Erythroblast (primary cell): Measurements from ENCODE around the gene HOXA2.

ENCODE experiments used
- DNase-seq, 2 experiments: peaks; one replicate each; lab custom pipeline; 2025; lab: John Stamatoyannopoulos, UW
- GATA1 ChIP-seq: IDR thresholded peaks from 2 replicates; pipeline ENCODE4 v1.6.1; 2011; ENCODE audit warnings: low read depth, mild to moderate bottlenecking, control low read depth, low read length, moderate library complexity
- POLR2A ChIP-seq: IDR thresholded peaks from 2 replicates; pipeline ENCODE4 v1.6.1; 2011; ENCODE audit warnings: mild to moderate bottlenecking, low read length

HOXA2 gene

DNA sequence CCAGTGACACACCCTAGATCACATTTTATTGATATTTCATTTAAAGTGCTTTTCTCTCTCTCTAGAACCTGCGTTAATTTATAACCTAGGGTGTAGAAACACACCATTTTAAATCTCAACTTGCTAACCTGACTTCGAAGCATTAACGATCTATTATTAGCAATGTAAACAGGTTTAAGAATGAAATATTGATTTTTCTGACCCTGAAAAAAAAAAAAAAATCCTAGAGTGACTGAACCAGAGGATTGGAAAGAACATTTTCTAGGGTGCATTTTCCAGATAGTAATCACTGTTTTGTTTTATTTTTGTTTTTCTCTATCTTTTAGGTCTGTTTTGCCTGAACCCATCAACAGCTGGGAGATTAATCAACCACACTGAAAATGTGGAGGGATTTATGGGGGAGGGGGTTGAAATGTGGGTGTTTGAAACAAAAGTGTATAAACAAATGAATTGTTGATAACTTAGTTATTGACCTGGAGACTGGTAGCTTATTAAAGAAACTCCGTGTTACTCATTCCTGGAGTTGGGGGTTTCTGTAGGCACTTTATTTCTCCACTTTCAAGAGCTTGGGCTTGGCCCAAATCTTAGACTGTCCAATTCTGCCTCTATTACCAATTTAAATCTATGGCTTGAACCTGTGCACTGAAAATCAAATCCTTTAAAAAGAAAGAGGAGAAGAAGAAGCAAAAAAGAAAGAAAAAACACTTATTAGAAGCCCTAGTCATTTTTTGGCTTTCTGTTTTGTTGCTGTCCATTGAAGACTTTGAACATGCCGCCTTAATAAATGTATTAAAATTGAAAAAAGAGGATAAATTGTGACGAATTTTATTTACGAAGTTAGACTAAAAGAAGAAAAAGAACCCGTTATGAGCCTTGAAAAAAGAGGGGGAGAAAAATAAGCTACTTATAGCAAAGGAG, 2.8 kb downstream of the HOXA2 start:
- TF ChIP-seq GATA1 (no peak), POLR2A (no peak)
- DNase-seq: no peak

GRCh38 chr7:27098578-27099451, 3.7 kb downstream of the HOXA2 start:
- TF ChIP-seq GATA1 (no peak), POLR2A (no peak)

GRCh38 chr7:27097686-27098577, 4.6 kb downstream of the HOXA2 start:
- no peak for DNase-seq
- TF ChIP-seq GATA1: no peak
- TF ChIP-seq POLR2A: no peak

More at GRCh38 chr7:27098578-27099451, 3.7 kb downstream of the HOXA2 start:
- DNase-seq: no peak

- no peak for DNase-seq
These were observed 5.5 kb downstream of the HOXA2 start for GRCh38 chr7:27096768-27097514.

DNA sequence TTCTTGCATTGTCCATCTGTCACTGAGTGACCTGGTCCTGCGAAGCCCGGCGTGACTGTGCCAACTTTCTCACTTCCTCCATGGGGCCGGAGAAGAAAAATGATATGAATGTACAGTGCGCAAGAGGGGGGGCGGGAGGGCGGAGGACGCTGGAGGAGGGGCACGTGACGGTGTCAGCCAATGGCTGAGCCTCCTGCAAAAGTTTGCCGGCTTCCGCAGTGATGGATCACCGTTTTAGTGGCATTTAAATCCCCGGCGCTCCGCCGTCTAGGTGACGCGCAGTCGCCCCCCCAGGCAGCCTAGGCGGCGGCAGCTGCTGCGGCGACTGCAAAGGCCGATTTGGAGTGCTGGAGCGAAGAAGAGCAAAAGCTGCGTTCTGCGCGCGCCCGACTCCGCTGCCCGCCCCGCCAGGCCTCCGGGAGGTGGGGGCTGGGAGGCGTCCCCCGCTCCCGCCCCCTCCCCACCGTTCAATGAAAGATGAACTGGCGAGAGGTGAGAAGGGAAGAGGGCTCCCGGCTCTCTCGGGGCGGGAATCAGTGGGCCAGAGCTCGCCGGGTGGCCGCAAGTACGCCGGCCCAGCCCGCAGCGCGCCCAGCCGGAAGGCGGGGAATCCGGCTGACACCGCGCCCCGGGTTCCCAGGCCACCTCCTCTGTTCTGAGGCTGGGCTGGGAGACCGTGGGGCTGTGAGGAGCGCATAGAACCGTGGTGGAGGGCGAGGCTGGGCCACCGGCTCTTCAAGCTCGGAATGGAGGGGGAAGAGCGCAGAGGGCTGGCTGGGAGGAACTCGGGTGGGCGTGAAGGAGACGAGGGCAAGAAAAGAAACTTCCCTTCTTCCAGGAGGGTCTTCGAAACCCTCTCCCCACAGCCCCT, 6.4 kb downstream of the HOXA2 start, which contains the start of gene HOXA1:
HOXA1 (minus strand) TSS at position 104 of the 871 bp plus-strand sequence; CDS start at position 16, 88 bp downstream.
- peak; percentile 68 to 73 for DNase-seq
- no peak for TF ChIP-seq GATA1
- TF ChIP-seq POLR2A: no peak

More at GRCh38 chr7:27096768-27097514, 5.5 kb downstream of the HOXA2 start:
- TF ChIP-seq POLR2A (no peak), GATA1 (no peak)

DNA sequence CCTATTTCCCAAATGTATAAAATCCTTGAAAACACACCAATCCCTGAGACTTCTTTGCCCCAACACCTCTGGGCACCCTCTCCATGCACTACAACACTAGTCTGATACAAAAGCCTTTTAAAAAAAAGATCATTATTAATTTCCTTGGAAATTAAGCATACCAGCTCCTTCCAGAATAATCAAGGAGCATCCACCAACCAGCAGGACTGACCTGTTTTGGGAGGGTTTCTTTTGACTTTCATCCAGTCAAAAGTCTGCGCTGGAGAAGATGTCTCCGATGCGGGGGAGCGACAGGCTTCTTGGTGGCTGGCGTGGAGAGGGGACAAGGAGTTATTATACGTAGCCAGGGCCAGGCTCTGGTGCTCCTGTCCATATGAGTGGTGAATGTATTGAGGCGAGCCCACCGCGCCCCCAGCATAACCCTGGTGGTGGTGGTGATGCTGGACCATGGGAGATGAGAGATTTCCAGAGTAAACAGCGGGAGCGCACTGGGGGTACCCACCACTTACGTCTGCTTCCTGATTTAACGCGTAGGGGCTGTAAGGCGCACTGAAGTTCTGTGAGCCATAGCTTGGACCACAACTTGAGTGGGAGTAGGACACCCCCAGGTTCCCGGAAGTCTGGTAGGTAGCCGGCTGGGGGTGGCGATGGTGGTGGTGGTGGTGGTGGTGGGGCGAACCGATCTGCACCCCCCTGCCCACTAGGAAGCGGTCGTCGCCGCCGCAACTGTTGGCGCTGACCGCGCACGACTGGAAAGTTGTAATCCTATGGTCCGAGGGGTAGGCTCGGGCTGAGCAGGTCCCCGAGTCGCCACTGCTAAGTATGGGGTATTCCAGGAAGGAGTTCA, 7.2 kb downstream of the HOXA2 start:
- TF ChIP-seq POLR2A: no peak
- no peak for TF ChIP-seq GATA1
- DNase-seq: no peak

DNA sequence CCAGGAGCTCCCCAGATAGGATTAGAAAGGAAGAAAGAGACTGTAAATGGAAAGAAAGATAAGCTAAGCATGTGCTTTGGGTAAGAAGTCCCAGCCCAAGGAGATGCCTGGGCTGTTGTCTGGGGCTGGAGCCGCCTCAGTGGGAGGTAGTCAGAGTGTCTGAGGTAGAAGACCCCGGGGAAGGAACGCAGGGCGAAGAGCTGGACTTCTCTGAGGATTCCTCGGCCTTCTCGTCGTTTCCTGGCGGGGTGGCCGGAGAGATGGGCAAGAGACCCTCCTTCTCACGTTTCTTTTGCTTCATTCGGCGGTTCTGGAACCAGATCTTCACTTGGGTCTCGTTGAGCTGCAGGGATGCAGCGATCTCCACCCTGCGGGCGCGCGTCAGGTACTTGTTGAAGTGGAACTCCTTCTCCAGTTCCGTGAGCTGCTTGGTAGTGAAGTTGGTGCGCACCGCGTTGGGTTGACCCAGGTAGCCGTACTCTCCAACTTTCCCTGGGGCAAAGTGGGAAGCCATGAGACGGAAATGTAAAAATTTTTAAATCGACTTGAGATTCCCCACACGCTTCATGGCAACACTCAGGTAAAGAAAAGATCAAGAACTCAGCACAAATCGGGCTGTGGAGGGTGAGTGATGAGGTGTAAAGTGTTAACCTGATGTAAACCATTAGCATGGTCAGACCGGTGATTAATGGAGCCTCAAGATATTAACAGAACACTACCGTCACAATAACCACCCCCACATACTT, 8.0 kb downstream of the HOXA2 start:
- DNase-seq: no peak

GRCh38 chr7:27093184-27093895, 9.1 kb downstream of the HOXA2 start:
- DNase-seq: no peak
- no peak for TF ChIP-seq POLR2A

More for the DNA sequence above, 8.0 kb downstream of the HOXA2 start:
- TF ChIP-seq POLR2A (no peak), GATA1 (no peak)

- no peak for DNase-seq
- TF ChIP-seq GATA1: no peak
- no peak for TF ChIP-seq POLR2A
These were observed 9.7 kb downstream of the HOXA2 start for GRCh38 chr7:27092819-27093110.
